ENCODE measurements around the gene S100P.

DNA sequence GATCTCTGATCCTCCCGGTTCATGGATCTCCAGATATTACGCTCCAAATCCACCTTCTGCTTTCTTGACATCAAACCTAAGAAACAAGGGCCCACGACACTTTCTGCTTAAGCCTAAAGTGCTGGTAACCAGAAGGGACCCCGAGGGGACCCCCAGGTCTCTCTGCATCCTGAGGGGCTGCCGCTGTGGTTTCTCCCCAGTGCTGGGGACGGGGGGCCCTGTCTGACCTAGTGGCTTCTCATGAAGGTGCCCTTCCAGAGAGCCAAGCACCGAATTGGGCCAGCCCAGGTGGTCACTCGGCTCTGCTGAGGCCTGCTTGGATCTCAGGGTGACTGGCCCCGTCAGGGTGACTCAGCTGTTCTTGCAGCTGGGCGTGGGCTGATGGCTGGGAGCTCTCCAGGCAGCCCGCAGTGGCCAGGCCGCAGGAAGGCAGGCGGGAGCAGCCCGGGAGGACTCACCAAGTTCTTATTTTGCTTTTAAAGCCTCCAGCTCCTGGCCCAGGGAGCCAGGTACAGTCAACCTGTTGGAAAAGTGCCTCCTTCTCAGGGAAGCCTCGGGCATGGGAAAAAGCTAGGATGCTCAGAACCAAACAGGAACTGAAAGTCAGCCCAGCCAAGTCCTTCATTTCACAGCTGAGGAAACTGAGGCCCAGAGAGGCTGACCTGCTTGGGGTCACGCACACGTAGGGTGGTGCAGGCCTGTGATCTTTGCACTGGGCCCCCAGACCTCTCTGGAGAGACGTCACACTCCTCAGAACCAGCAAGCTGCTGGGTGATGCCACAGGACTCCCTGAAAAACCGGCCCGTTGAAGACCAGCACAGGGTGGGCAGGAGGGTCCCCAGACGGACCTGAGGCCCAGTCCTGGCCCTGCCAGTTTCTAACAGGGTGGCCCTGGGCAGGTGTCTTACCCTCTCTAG is 39.0 kb downstream of the S100P start:
- TF ChIP-seq, protein P1, sequence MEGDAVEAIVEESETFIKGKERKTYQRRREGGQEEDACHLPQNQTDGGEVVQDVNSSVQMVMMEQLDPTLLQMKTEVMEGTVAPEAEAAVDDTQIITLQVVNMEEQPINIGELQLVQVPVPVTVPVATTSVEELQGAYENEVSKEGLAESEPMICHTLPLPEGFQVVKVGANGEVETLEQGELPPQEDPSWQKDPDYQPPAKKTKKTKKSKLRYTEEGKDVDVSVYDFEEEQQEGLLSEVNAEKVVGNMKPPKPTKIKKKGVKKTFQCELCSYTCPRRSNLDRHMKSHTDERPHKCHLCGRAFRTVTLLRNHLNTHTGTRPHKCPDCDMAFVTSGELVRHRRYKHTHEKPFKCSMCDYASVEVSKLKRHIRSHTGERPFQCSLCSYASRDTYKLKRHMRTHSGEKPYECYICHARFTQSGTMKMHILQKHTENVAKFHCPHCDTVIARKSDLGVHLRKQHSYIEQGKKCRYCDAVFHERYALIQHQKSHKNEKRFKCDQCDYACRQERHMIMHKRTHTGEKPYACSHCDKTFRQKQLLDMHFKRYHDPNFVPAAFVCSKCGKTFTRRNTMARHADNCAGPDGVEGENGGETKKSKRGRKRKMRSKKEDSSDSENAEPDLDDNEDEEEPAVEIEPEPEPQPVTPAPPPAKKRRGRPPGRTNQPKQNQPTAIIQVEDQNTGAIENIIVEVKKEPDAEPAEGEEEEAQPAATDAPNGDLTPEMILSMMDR (IDR thresholded peaks at IDR 0.05), result no peak
- TF ChIP-seq POLR2A (IDR thresholded peaks at IDR 0.05), result no peak
- no peak for TF ChIP-seq EP300 (IDR thresholded peaks at IDR 0.05)

Measured in ovary (tissue), 3 donors.